H9 (cell line): ENCODE measurements around the gene PPIH. TPM values are rescaled to one million over a fixed set of nuclear protein-coding genes. Genes with fewer than 3 reads are reported as not detected.
"Not testable (repeated sequence)": the region's sequence is repeated elsewhere in the genome, so short reads cannot be mapped to it uniquely, and the experiment has no call there.

ENCODE experiments used
- DNase-seq: peaks from one replicate; pipeline ENCODE4 v3.0.0-alpha.2; 2017
- H2AFZ ChIP-seq: one replicate; pipeline ENCODE4 v1.6.1; 2013; ENCODE audit warnings: mild to moderate bottlenecking, low read length, control low read depth, moderate library complexity
- H2AK5ac ChIP-seq: 2 replicates; pipeline ENCODE4 v1.6.1; 2013; ENCODE audit warnings: low read length, control low read depth, mixed read lengths; ENCODE audit not compliant: insufficient read length
- H2BK120ac ChIP-seq: one replicate; pipeline ENCODE4 v1.6.1; 2013; ENCODE audit warnings: low read depth, mild to moderate bottlenecking, low read length, control low read depth, inconsistent platforms; ENCODE audit not compliant: poor library complexity, severe bottlenecking
- H2BK12ac ChIP-seq: 2 replicates; pipeline ENCODE4 v1.6.1; 2013; ENCODE audit warnings: low read length, control low read depth, mixed read lengths, low read depth; ENCODE audit not compliant: insufficient read length
- H2BK15ac ChIP-seq: 2 replicates; pipeline ENCODE4 v1.6.1; 2013; ENCODE audit warnings: low read depth, low read length, control low read depth
- H2BK20ac ChIP-seq: one replicate; pipeline ENCODE4 v1.6.1; 2013; ENCODE audit warnings: low read depth, mild to moderate bottlenecking, low read length, control low read depth, inconsistent platforms; ENCODE audit not compliant: poor library complexity, severe bottlenecking
- H2BK5ac ChIP-seq: 2 replicates; pipeline ENCODE4 v1.6.1; 2013; ENCODE audit warnings: low read length, control low read depth, mixed read lengths; ENCODE audit not compliant: insufficient read length
- H3K14ac ChIP-seq: 2 replicates; pipeline ENCODE4 v1.6.1; 2013; ENCODE audit warnings: low read length, control low read depth; ENCODE audit not compliant: insufficient read depth
- H3K18ac ChIP-seq: 2 replicates; pipeline ENCODE4 v1.6.1; 2013; ENCODE audit warnings: low read depth, mild to moderate bottlenecking, mixed read lengths, low read length, control low read depth; ENCODE audit not compliant: insufficient read length
- H3K23ac ChIP-seq: 2 replicates; pipeline ENCODE4 v1.6.1; 2013; ENCODE audit warnings: low read length, control low read depth, mixed read lengths, low read depth; ENCODE audit not compliant: insufficient read length
- H3K23me2 ChIP-seq: 2 replicates; pipeline ENCODE4 v1.6.1; 2013; ENCODE audit warnings: low read depth, mild to moderate bottlenecking, mixed read lengths, low read length, control low read depth; ENCODE audit not compliant: insufficient read length, poor library complexity, severe bottlenecking
- H3K27ac ChIP-seq: 2 replicates; pipeline ENCODE4 v1.5.1; 2013; ENCODE audit warnings: low read length, control low read depth, mixed read lengths, low read depth; ENCODE audit not compliant: insufficient read length
- H3K27me3 ChIP-seq: 2 replicates; pipeline ENCODE4 v1.6.1; 2013; ENCODE audit warnings: low read length, control low read depth, inconsistent platforms; ENCODE audit not compliant: insufficient read depth
- H3K4ac ChIP-seq: 2 replicates; pipeline ENCODE4 v1.6.1; 2013; ENCODE audit warnings: low read depth, mild to moderate bottlenecking, control low read depth, inconsistent platforms, low read length, moderate library complexity
- H3K4me1 ChIP-seq: 2 replicates; pipeline ENCODE4 v1.6.1; 2013; ENCODE audit warnings: low read length, control low read depth, inconsistent platforms; ENCODE audit not compliant: insufficient read depth
- H3K4me2 ChIP-seq: 2 replicates; pipeline ENCODE4 v1.6.1; 2013; ENCODE audit warnings: low read length, control low read depth, mixed read lengths; ENCODE audit not compliant: insufficient read length, insufficient read depth
- H3K56ac ChIP-seq: 2 replicates; pipeline ENCODE4 v1.6.1; 2013; ENCODE audit warnings: low read depth, mild to moderate bottlenecking, mixed read lengths, low read length, control low read depth; ENCODE audit not compliant: insufficient read length
- H3K79me1 ChIP-seq: 2 replicates; pipeline ENCODE4 v1.6.1; 2013; ENCODE audit warnings: low read depth, mild to moderate bottlenecking, moderate library complexity, low read length, control low read depth, inconsistent platforms; ENCODE audit not compliant: insufficient read depth, poor library complexity, severe bottlenecking
- H3K79me2 ChIP-seq: 2 replicates; pipeline ENCODE4 v1.6.1; 2013; ENCODE audit warnings: low read length, control low read depth, inconsistent platforms; ENCODE audit not compliant: insufficient read depth
- H3K9ac ChIP-seq: 2 replicates; pipeline ENCODE4 v1.6.1; 2013; ENCODE audit warnings: low read length, control low read depth, mixed read lengths; ENCODE audit not compliant: insufficient read length; ENCODE audit errors: extremely low read depth
- H3K9me3 ChIP-seq: one replicate; pipeline ENCODE4 v1.6.1; 2013; ENCODE audit warnings: low read depth, low read length, inconsistent platforms; ENCODE audit not compliant: control insufficient read depth
- H3T11ph ChIP-seq: one replicate; pipeline ENCODE4 v1.6.1; 2013; ENCODE audit warnings: mild to moderate bottlenecking, low read length, control low read depth, inconsistent platforms
- H4K20me1 ChIP-seq: one replicate; pipeline ENCODE4 v1.6.1; 2013; ENCODE audit not compliant: control insufficient read depth, insufficient read length, insufficient read depth
- H4K5ac ChIP-seq: 2 replicates; pipeline ENCODE4 v1.6.1; 2013; ENCODE audit warnings: low read depth, mild to moderate bottlenecking, mixed read lengths, low read length, control low read depth; ENCODE audit not compliant: insufficient read length
- H4K8ac ChIP-seq: replicated peaks from 2 replicates; pipeline ENCODE4 v1.6.1; 2013; ENCODE audit warnings: low read length, control low read depth, mixed read lengths, low read depth; ENCODE audit not compliant: insufficient read length
- H4K91ac ChIP-seq: 2 replicates; pipeline ENCODE4 v1.6.1; 2013; ENCODE audit warnings: low read depth, mild to moderate bottlenecking, moderate library complexity, mixed read lengths, low read length, control low read depth; ENCODE audit not compliant: insufficient read length
- H3K27ac Mint-ChIP-seq, 3 experiments: 2 replicates in 2 of 3; 3 replicates in 1 of 3; pipeline ENCODE4 v1.8.0; 2020 to 2021; ENCODE audit warnings: mixed read lengths in 3 of 3, mild to moderate bottlenecking in 1 of 3, moderate library complexity in 1 of 3
- H3K27me3 Mint-ChIP-seq: 2 replicates; pipeline ENCODE4 v1.8.0; 2021; ENCODE audit warnings: low read depth, mild to moderate bottlenecking, moderate library complexity, mixed read lengths
- H3K36me3 Mint-ChIP-seq, 3 experiments: 2 replicates in 2 of 3; 3 replicates in 1 of 3; pipeline ENCODE4 v1.8.0; 2020 to 2021; ENCODE audit warnings: low read depth in 3 of 3, mixed read lengths in 3 of 3; ENCODE audit not compliant: insufficient read depth in 1 of 3
- H3K4me1 Mint-ChIP-seq, 2 experiments: 2 replicates each; pipeline ENCODE4 v1.8.0; 2020; ENCODE audit warnings: mixed read lengths in 2 of 2
- H3K4me3 Mint-ChIP-seq, 2 experiments: 2 replicates in 1 of 2; 3 replicates in 1 of 2; pipeline ENCODE4 v1.8.0; 2020 to 2021; ENCODE audit warnings: mild to moderate bottlenecking in 2 of 2, mixed read lengths in 2 of 2, moderate library complexity in 1 of 2
- H3K9me3 Mint-ChIP-seq, 2 experiments: 2 replicates in 1 of 2; 3 replicates in 1 of 2; pipeline ENCODE4 v1.8.0; 2020; ENCODE audit warnings: mild to moderate bottlenecking in 2 of 2, mixed read lengths in 2 of 2, moderate library complexity in 1 of 2
- CTCF ChIP-seq: fragments of 200-600 bp; sonication (generic); conservative IDR thresholded peaks from 3 replicates; pipeline ENCODE4 v1.8.0; 2021; ENCODE audit warnings: antibody characterized with exemption, mild to moderate bottlenecking
- WGBS: extraction: QIAGEN DNeasy Blood & Tissue Kit; methylation state at CpG from one replicate; pipeline ENCODE4 v1.1.7; 2013; ENCODE audit warnings: missing lambda C conversion rate, low lambda C conversion rate, mixed read lengths; ENCODE audit not compliant: insufficient read length; ENCODE audit errors: extremely low coverage; 5-methylcytosine and 5-hydroxymethylcytosine counted together
- total RNA-seq: library from RNA; stranded (reverse); gene quantifications from 2 replicates; pipeline ENCODE4 v1.2.1, GENCODE V29; 2021

The PPIH gene
- total RNA-seq, 1 experiment from 2014 or later = 89.3 TPM

DNA sequence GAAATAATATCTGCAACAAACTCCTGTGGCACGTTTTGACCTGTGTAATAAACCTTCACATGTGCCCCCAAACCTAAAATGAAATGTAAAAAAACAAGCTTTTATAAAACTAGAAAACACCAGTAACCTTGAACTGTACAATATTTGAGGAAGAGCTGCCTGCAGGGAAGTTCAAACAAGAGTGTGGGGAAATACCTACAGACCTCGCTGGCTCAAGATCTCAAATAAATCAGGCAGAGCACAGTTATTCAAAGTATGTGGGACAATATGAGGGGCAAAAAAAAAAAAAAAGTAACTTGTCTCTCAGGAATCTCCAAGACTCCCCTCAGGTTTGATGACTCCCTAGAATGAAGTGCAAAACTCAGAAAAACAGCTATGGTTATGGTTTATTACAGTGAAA lies 37.9 kb upstream of the PPIH start:
- Mint-ChIP-seq H3K27me3 (peaks cover 3% of the 10 kb centered on the region), H3K4me3 (no peak overlapping the region), H3K36me3 (no peaks in the 10 kb centered on the region), H3K27ac (no peak overlapping the region), H3K9me3 (peaks cover 2 to 3% of the 10 kb centered on the region in 2 experiments; a peak in 2 of 5 replicates), H3K4me1 (no peaks in the 10 kb centered on the region)
- Histone ChIP-seq H2BK15ac (no peak overlapping the region), H2AFZ (no peak overlapping the region), H4K5ac (no peak overlapping the region), H2BK20ac (no peak overlapping the region), H3K4me2 (no peak overlapping the region), H4K91ac (no peak overlapping the region), H2BK120ac (no peak overlapping the region), H3K14ac (no peak overlapping the region), H3K79me2 (no peaks in the 10 kb centered on the region), H4K20me1 (no peaks in the 10 kb centered on the region), H3K23ac (no peak overlapping the region), H2BK5ac (no peak overlapping the region), H3K79me1 (no peaks in the 10 kb centered on the region), H2AK5ac (no peak overlapping the region), H3K27ac (no peak overlapping the region), H3K4ac (no peak overlapping the region), H3K27me3 (no peaks in the 10 kb centered on the region; the same call in 1 of the 2 replicates), H2BK12ac (no peak overlapping the region), H3K9ac (no peak overlapping the region), H3K18ac (no peak overlapping the region), H3K4me1 (no peaks in the 10 kb centered on the region), H3K56ac (no peak overlapping the region), H3K23me2 (no peaks in the 10 kb centered on the region), H3T11ph (no peak overlapping the region), H3K9me3 (no peaks in the 10 kb centered on the region), H4K8ac (no peak overlapping the region)
- no peak for DNase-seq
- no peak for TF ChIP-seq CTCF
- no CpG with 5 or more reads among the region's 2 CpGs for WGBS

DNA sequence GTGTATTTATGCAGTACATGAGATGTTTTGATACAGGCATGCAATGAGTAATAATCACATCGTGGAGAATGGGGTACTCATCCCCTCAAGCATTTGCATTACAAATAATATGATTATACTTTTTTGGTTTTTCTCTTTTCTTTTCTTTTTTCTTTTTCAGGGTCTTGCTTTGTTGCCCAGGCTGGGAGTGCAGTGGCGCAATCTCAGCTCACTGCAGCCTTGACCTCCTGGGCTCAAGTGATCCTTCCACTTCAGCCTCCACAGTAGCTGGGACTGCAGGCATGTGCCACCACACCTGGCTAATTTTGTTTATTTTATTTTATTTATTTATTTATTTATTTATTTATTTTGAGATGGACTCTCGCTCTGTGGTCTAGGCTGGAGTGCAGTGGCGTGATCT lies 37.0 kb upstream of the PPIH start:
- not testable (repeated sequence) for H2BK5ac ChIP-seq, H3K4me2 ChIP-seq, H3T11ph ChIP-seq, H3K14ac ChIP-seq, H3K79me2 ChIP-seq, H3K9ac ChIP-seq, H3K18ac ChIP-seq, H3K4me1 ChIP-seq, H3K27ac ChIP-seq, H3K79me1 ChIP-seq, H3K4me1 Mint-ChIP-seq, H2AFZ ChIP-seq, H4K8ac ChIP-seq, H2BK20ac ChIP-seq, H4K20me1 ChIP-seq, H2BK120ac ChIP-seq, H2BK12ac ChIP-seq, H2AK5ac ChIP-seq, H4K5ac ChIP-seq, H3K27ac Mint-ChIP-seq, H3K4me3 Mint-ChIP-seq, H4K91ac ChIP-seq, H3K9me3 ChIP-seq, H3K27me3 ChIP-seq, DNase-seq, H2BK15ac ChIP-seq, H3K9me3 Mint-ChIP-seq, H3K4ac ChIP-seq, H3K23me2 ChIP-seq, H3K56ac ChIP-seq, H3K27me3 Mint-ChIP-seq, H3K36me3 Mint-ChIP-seq, H3K23ac ChIP-seq
- no CpG with 5 or more reads among the region's 4 CpGs for WGBS
